Measurements from ENCODE around the gene SRMS. TPM values are rescaled to one million over a fixed set of nuclear protein-coding genes. Genes with fewer than 3 reads are reported as not detected.

SRMS gene, protein sequence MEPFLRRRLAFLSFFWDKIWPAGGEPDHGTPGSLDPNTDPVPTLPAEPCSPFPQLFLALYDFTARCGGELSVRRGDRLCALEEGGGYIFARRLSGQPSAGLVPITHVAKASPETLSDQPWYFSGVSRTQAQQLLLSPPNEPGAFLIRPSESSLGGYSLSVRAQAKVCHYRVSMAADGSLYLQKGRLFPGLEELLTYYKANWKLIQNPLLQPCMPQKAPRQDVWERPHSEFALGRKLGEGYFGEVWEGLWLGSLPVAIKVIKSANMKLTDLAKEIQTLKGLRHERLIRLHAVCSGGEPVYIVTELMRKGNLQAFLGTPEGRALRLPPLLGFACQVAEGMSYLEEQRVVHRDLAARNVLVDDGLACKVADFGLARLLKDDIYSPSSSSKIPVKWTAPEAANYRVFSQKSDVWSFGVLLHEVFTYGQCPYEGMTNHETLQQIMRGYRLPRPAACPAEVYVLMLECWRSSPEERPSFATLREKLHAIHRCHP
- not detected for total RNA-seq

DNA sequence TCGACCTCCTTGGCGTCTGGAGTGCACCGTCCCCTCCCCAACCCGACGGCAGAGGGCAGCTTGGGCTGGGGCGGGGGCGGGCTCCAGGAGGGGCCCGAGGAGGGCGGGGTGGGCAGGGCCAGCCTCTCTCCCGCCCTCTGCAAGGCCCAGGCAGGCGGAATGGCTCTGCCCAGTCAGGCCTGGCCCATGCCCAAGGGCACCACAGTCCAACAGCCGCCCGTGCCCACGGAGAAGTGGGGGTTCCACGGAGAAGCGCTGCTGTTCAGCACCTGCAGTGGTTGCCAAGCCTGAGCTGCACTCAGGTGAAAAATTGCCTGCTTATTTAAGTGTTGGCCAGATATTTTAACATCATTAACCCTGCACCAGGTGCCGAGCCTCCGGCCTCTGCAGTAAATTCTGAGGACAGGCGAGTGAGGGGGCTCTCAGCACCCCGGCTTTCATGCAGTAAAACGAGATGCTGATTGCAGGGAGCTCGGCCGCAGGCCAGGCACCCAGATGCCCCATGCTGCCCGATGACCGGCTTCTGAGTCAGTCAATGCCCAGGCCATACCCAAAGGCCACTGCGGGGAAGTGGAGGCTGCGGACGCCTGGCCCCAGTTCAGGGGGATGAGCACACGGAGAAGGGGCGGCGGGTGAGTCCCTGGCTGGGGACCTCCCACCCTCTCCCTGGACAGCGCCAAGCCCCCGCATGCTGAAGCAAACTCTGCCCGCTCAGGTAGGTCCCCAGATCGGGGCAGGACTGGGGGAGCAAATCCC is at the start of gene SRMS:
SRMS (minus strand) TSS at position 25 of the 756 bp plus-strand sequence. CDS start 286 bp downstream, outside the sequence.

DNA sequence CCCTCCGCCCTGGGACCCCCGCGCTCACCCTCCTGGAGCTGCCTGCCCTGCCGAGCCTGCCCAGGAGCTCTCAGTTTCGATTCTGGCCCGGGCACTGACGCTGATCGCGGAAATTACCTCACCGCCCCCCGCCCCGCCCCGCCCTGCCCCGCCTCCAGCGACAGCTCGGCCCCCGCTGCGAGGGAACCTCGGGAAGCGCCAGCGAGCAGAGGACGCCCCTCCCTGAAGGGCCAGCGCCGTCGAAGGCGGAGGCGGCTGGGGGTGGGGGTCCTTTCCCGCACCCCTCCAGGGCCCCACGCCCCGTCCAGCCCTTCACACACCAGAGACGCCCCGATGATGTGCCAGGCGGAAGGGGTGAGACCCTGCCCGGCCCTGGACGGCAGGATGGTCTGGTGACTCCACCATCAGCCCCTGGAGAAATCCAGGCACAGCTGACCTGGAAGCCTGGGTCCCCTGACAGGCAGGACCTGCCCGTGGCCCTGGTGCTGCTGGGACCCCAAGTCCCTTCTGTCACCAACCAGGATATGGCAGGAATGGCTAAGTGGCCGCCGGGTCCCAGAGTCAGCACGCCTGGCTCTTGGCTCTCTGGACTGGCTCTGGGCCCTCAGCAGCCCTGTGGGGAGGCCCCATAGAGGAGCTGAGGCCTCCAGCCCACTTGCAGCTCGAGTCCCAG is 26.7 kb upstream of the SRMS start, which contains the start of gene HELZ2:
HELZ2 (minus strand) TSS at position 84 of the 673 bp plus-strand sequence. CDS start 1,854 bp downstream, outside the sequence.

DNA sequence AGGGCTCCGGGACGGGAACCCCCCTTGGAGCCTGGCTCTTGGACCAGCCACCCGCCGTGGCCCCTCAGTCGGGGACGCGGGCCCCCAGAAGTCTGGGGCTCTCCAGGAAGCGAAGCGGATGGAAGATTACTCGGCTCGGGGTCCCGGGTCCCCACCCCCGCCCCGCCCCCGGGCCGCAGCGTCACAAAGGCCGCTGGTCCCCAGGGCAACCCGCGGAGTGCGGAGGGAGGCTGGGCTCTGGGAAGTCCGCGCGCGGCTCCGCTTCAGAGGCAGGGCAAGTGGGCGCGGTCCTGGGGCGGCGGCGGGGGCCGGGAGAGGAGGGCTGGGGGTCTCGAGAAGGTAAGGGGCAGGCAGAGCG is 6.4 kb upstream of the SRMS start, which contains the start of gene FNDC11:
FNDC11 (plus strand) TSS at position 227 of the 358 bp plus-strand sequence. CDS start 1,505 bp downstream, outside the sequence.

GRCh38 chr20:63536997-63537524 is 10.5 kb downstream of the SRMS start, which contains the start of gene PTK6:
Gene PTK6, minus strand, starts transcription at chr20:63537376. Its CDS starts 62 bp downstream, at chr20:63537314.

GRCh38 chr20:63520504-63520933 is 27.0 kb downstream of the SRMS start, which contains the start of gene PPDPF:
Gene PPDPF, plus strand, starts transcription at chr20:63520765. Its CDS starts 544 bp downstream, at chr20:63521309.

GRCh38 chr20:63498960-63499337 is 48.6 kb downstream of the SRMS start, which contains the start of gene EEF1A2:
Gene EEF1A2, minus strand, starts transcription at chr20:63499083. Its CDS starts 1,320 bp downstream, at chr20:63497763.

Other genes with a start within 250 kb of the SRMS start
- 26.5 TPM for gene CHRNA4, start 186.4 kb downstream of the SRMS start, total RNA-seq
- 188 TPM for gene KCNQ2, start 75.1 kb downstream of the SRMS start, total RNA-seq
- 313 TPM for gene EEF1A2, start 48.7 kb downstream of the SRMS start, total RNA-seq
- 66.2 TPM for gene PPDPF, start 27.0 kb downstream of the SRMS start, total RNA-seq
- gene PTK6, start 10.4 kb downstream of the SRMS start, total RNA-seq, result not detected
- gene FNDC11, start 6.4 kb upstream of the SRMS start, total RNA-seq, result 3.5 TPM
- 5.3 TPM for gene HELZ2, start 26.5 kb upstream of the SRMS start, total RNA-seq
- 7.8 TPM for gene GMEB2, start 79.4 kb upstream of the SRMS start, total RNA-seq
- gene STMN3, start 105.7 kb upstream of the SRMS start, total RNA-seq, result 191 TPM
- gene RTEL1, start 110.6 kb upstream of the SRMS start, total RNA-seq, result 8.8 TPM
- 1.6 TPM for gene TNFRSF6B, start 148.9 kb upstream of the SRMS start, total RNA-seq
- 26.3 TPM for gene ARFRP1, start 160.2 kb upstream of the SRMS start, total RNA-seq
- 12.0 TPM for gene ZGPAT, start 160.3 kb upstream of the SRMS start, total RNA-seq
- gene LIME1, start 188.9 kb upstream of the SRMS start, total RNA-seq, result 3.5 TPM
- gene SLC2A4RG, start 192.0 kb upstream of the SRMS start, total RNA-seq, result 4.6 TPM

All from diencephalon (tissue), 1 donor.